ENCODE measurements around the gene KIZ.

DNA sequence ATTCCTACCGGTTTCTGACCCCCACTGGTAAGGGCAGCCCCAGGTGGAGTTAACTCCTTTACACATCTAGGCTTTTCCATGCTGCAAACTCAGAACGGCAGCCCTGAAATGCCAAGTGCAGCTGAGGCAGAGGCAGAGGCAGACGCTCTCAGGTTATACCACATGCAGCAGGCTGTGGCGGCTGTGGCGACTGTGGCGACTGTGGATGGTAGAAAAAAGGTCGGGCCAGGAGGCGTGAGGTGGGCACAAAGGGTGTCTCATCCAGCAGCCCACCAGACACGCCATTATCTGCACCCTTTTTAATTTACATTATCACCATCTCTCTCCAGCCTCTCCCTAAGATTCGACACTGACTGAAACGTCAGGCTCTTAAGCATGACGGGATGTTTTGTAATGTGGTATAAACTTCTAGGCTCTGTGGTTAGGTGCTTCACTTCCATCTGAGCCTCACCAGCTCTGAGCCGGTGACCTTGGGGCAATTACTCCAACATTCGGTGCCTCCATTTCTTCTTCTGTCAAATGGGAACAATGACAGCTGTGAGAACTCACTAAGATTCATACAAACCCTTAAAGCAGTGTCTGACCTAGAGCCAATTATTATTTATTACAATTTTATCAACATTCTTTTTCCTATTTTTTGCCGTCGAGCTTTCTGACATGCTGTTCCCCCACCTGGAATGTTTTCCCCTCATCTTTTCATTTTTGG is 8.2 kb downstream of the KIZ start:
- TF ChIP-seq, protein P1, sequence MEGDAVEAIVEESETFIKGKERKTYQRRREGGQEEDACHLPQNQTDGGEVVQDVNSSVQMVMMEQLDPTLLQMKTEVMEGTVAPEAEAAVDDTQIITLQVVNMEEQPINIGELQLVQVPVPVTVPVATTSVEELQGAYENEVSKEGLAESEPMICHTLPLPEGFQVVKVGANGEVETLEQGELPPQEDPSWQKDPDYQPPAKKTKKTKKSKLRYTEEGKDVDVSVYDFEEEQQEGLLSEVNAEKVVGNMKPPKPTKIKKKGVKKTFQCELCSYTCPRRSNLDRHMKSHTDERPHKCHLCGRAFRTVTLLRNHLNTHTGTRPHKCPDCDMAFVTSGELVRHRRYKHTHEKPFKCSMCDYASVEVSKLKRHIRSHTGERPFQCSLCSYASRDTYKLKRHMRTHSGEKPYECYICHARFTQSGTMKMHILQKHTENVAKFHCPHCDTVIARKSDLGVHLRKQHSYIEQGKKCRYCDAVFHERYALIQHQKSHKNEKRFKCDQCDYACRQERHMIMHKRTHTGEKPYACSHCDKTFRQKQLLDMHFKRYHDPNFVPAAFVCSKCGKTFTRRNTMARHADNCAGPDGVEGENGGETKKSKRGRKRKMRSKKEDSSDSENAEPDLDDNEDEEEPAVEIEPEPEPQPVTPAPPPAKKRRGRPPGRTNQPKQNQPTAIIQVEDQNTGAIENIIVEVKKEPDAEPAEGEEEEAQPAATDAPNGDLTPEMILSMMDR (conservative IDR thresholded peaks at IDR 0.05 in 1 of 2, IDR thresholded peaks at IDR 0.05 in 1 of 2; ENCODE audit: extremely low read depth in 1 of 2, insufficient read depth in 1 of 2, low read depth in 1 of 2, low read length in 2 of 2) = no peak
- no peak for TF ChIP-seq EZH2 (IDR thresholded peaks at IDR 0.05; ENCODE audit: borderline replicate concordance, low read length)

Data from mammary epithelial cell (primary cell).